Smooth muscle cell (in vitro differentiated cells): ENCODE results near the gene SOWAHD. TPM values are rescaled to one million over a fixed set of nuclear protein-coding genes. Genes with fewer than 3 reads are reported as not detected.

Experiments
- DNase-seq: peaks from one replicate; lab custom pipeline; 2025; ENCODE audit not compliant: unreplicated experiment; lab: John Stamatoyannopoulos, UW
- H2AFZ ChIP-seq: fragments of 200-600 bp; sonication (generic); 2 replicates; pipeline ENCODE4 v1.6.0; 2016; ENCODE audit warnings: antibody characterized with exemption, low read depth, mild to moderate bottlenecking
- H3F3A ChIP-seq: fragments of 200-600 bp; sonication (generic); 2 replicates; pipeline ENCODE4 v1.6.0; 2017; ENCODE audit warnings: antibody characterized with exemption, low read depth
- H3K27ac ChIP-seq: fragments of 200-600 bp; sonication (generic); 2 replicates; pipeline ENCODE4 v1.5.1; 2016; ENCODE audit warnings: low read depth, mild to moderate bottlenecking
- H3K27me3 ChIP-seq: fragments of 200-600 bp; sonication (generic); 2 replicates; pipeline ENCODE4 v1.6.1; 2016; ENCODE audit warnings: low read depth, mild to moderate bottlenecking
- H3K36me3 ChIP-seq: fragments of 200-600 bp; sonication (generic); 2 replicates; pipeline ENCODE4 v1.5.1; 2016; ENCODE audit warnings: low read depth
- H3K4me1 ChIP-seq: fragments of 200-600 bp; sonication (generic); 2 replicates; pipeline ENCODE4 v1.5.1; 2016; ENCODE audit warnings: low read depth
- H3K4me2 ChIP-seq: fragments of 200-600 bp; sonication (generic); 2 replicates; pipeline ENCODE4 v1.6.0; 2016; ENCODE audit warnings: mild to moderate bottlenecking
- H3K4me3 ChIP-seq: fragments of 200-600 bp; sonication (generic); 2 replicates; pipeline ENCODE4 v1.5.1; 2016; ENCODE audit warnings: mild to moderate bottlenecking
- H3K79me2 ChIP-seq: fragments of 200-600 bp; sonication (generic); 2 replicates; pipeline ENCODE4 v1.6.0; 2016; ENCODE audit warnings: low read depth, mild to moderate bottlenecking
- H3K9ac ChIP-seq: fragments of 200-600 bp; sonication (generic); 2 replicates; pipeline ENCODE4 v1.6.0; 2016; ENCODE audit warnings: low read depth
- H3K9me3 ChIP-seq: fragments of 200-600 bp; sonication (generic); replicated peaks from 2 replicates; pipeline ENCODE4 v1.5.1; 2016; ENCODE audit warnings: low read depth
- H4K20me1 ChIP-seq: fragments of 200-600 bp; sonication (generic); 2 replicates; pipeline ENCODE4 v1.6.0; 2016; ENCODE audit warnings: low read depth
- WGBS: methylation state at CpG from one replicate; pipeline ENCODE4 v1.1.7; 2016; ENCODE audit warnings: low lambda C conversion rate; 5-methylcytosine and 5-hydroxymethylcytosine counted together
- polyA plus RNA-seq: library from polyadenylated mRNA; unstranded; fragments of >200 nt; fragmentation: Nextera tagmentation; extraction: Ambion mirVana; gene quantifications from 2 replicates; pipeline ENCODE4 v1.2.1, GENCODE V29; 2016
- small RNA-seq: library from RNA; depleted of rRNA; stranded (forward); fragments of <200 nt; gene quantifications from one replicate; pipeline ENCODE3, GENCODE V24; 2014
- total RNA-seq: library from RNA; depleted of rRNA; stranded (reverse); fragments of >200 nt; gene quantifications from 2 replicates; pipeline ENCODE4 v1.2.3, GENCODE V29; 2014
- TF ChIP-seq, protein P1 (sequence below): fragments of 200-600 bp; sonication (generic); IDR thresholded peaks from 2 replicates; pipeline ENCODE4 v1.5.1; 2017; ENCODE audit warnings: borderline replicate concordance, mild to moderate bottlenecking, antibody characterized with exemption; ENCODE audit not compliant: insufficient read depth, poor library complexity, severe bottlenecking

SOWAHD gene
- total and polyA plus RNA-seq, 2 experiments from 2014 or later = not detected

DNA sequence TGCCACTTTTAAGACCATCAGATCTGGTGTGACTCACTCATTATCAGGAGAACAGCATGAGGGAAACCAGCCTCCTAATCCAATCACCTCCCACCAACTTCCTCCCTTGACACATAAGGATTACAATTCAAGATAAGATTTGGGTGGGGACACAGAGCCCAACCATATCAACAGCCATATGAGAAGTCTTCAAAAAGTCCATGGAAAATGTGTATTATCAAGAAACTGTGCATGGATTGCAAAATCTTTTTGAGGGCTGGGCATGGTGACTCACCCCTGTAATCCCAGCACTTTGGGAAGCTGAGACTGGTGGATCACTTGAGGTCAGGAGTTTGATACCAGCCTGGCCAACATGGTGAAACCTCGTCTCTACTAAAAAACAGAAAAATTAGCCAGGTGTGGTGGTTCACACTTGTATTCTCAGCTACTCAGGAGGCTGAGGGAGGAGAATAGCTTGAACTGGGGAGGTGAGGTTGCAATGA, 50.8 kb downstream of the SOWAHD start:
- Histone ChIP-seq H3K9ac (no peak overlapping the region), H2AFZ (no peak overlapping the region), H3K27me3 (no peaks in the 10 kb centered on the region), H3K9me3 (no peaks in the 10 kb centered on the region), H3K27ac (no peak overlapping the region), H3K4me3 (no peak overlapping the region), H3K36me3 (no peaks in the 10 kb centered on the region), H3K79me2 (no peaks in the 10 kb centered on the region), H3K4me1 (no peaks in the 10 kb centered on the region), H4K20me1 (no peaks in the 10 kb centered on the region), H3K4me2 (no peak overlapping the region), H3F3A (no peaks in the 10 kb centered on the region)
- TF ChIP-seq, protein P1, sequence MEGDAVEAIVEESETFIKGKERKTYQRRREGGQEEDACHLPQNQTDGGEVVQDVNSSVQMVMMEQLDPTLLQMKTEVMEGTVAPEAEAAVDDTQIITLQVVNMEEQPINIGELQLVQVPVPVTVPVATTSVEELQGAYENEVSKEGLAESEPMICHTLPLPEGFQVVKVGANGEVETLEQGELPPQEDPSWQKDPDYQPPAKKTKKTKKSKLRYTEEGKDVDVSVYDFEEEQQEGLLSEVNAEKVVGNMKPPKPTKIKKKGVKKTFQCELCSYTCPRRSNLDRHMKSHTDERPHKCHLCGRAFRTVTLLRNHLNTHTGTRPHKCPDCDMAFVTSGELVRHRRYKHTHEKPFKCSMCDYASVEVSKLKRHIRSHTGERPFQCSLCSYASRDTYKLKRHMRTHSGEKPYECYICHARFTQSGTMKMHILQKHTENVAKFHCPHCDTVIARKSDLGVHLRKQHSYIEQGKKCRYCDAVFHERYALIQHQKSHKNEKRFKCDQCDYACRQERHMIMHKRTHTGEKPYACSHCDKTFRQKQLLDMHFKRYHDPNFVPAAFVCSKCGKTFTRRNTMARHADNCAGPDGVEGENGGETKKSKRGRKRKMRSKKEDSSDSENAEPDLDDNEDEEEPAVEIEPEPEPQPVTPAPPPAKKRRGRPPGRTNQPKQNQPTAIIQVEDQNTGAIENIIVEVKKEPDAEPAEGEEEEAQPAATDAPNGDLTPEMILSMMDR = no peak
- 21% methylated on average over 1 of the region's 1 CpG for WGBS
- no peak for DNase-seq

Small RNA genes lying within 50 kb of the gene (small RNA-seq; reads per million reads assigned to genes)
- gene SNORA69 = not detected

Other genes starting within 250 kb of the SOWAHD start
- gene STEEP1, start 193.2 kb upstream of the SOWAHD start, total RNA-seq = 20.6 and 25.1 TPM in 2 replicates
- gene STEEP1, start 193.2 kb upstream of the SOWAHD start, polyA plus RNA-seq = 8.1 and 9.8 TPM in 2 replicates
- gene UBE2A, start 184.0 kb upstream of the SOWAHD start, total RNA-seq = 76.0 and 76.7 TPM in 2 replicates
- 86.4 and 101 TPM in 2 replicates for gene UBE2A, start 184.0 kb upstream of the SOWAHD start, polyA plus RNA-seq
- 5.6 and 8.0 TPM in 2 replicates for gene NKRF, start 152.2 kb upstream of the SOWAHD start, total RNA-seq
- gene NKRF, start 152.2 kb upstream of the SOWAHD start, polyA plus RNA-seq = 2.4 and 4.0 TPM in 2 replicates
- gene SEPTIN6, start 65.4 kb upstream of the SOWAHD start, total RNA-seq = 58.1 and 75.1 TPM in 2 replicates
- 50.6 and 58.4 TPM in 2 replicates for gene SEPTIN6, start 65.4 kb upstream of the SOWAHD start, polyA plus RNA-seq
- 4,715 and 4,767 TPM in 2 replicates for gene RPL39, start 33.0 kb downstream of the SOWAHD start, total RNA-seq
- gene RPL39, start 33.0 kb downstream of the SOWAHD start, polyA plus RNA-seq = 764 and 823 TPM in 2 replicates
- 2.8 and 3.7 TPM in 2 replicates for gene UPF3B, start 94.4 kb downstream of the SOWAHD start, total RNA-seq
- gene UPF3B, start 94.4 kb downstream of the SOWAHD start, polyA plus RNA-seq = 7.9 and 13.0 TPM in 2 replicates
- 16.9 and 25.7 TPM in 2 replicates for gene RNF113A, start 113.1 kb downstream of the SOWAHD start, total RNA-seq
- 19.0 and 19.7 TPM in 2 replicates for gene RNF113A, start 113.1 kb downstream of the SOWAHD start, polyA plus RNA-seq
- gene NDUFA1, start 113.2 kb downstream of the SOWAHD start, total RNA-seq = 76.4 and 95.9 TPM in 2 replicates
- gene NDUFA1, start 113.2 kb downstream of the SOWAHD start, polyA plus RNA-seq = 282 and 313 TPM in 2 replicates
- gene AKAP14, start 137.3 kb downstream of the SOWAHD start, total RNA-seq = not detected in 2 replicates
- gene AKAP14, start 137.3 kb downstream of the SOWAHD start, polyA plus RNA-seq = 0.40 and 2.1 TPM in 2 replicates
- gene NKAP, start 185.2 kb downstream of the SOWAHD start, total RNA-seq = 6.0 and 7.3 TPM in 2 replicates
- 6.4 and 7.3 TPM in 2 replicates for gene NKAP, start 185.2 kb downstream of the SOWAHD start, polyA plus RNA-seq